Measurements from ENCODE around the gene CD1B. TPM values are rescaled to one million over a fixed set of nuclear protein-coding genes. Genes with fewer than 3 reads are reported as not detected.

CD1B gene
- total and polyA plus RNA-seq, 2 donors (not counting 3 experiments of a cell fraction or from before 2014, with no cell fraction given) = not detected

GRCh38 chr1:158289811-158290210 is 41.5 kb downstream of the CD1B start, which contains the start of gene CD1C:
TSS of gene CD1C (plus strand) at chr1:158289923. CDS start at chr1:158290065, 142 bp downstream.
- Histone ChIP-seq H3K4me2 (ENCODE audit: insufficient read depth, low read length) (no peak within 1 kb of the TSS), H3K4me1 (ENCODE audit: control insufficient read depth, extremely low read depth, insufficient read depth, low read length) (no peaks in the 10 kb centered on the region), H3K4me3 (replicated peaks in 1 of 3; ENCODE audit: insufficient read depth in 1 of 3, low read depth in 1 of 3, low read length in 3 of 3) (no peak within 1 kb of the TSS), H4K20me1 (replicated peaks; ENCODE audit: control insufficient read depth, extremely low read depth, insufficient read depth, low read length) (no peaks in the 10 kb centered on the region), H3K27me3 (ENCODE audit: control insufficient read depth in 2 of 2, insufficient read depth in 2 of 2, low read length in 2 of 2) (no peaks in the 10 kb centered on the region), H3K36me3 (ENCODE audit: control insufficient read depth in 2 of 2, extremely low read depth in 1 of 2, insufficient read depth in 2 of 2, low read length in 2 of 2) (no peaks in the 10 kb centered on the region), H3K79me2 (ENCODE audit: control insufficient read depth, insufficient read depth, low read length) (no peaks in the 10 kb centered on the region), H3K9me1 (replicated peaks; ENCODE audit: control insufficient read depth, extremely low read depth, insufficient read depth, low read length) (no peaks in the 10 kb centered on the region), H3K9me3 (replicated peaks; ENCODE audit: control insufficient read depth, insufficient read depth, low read length) (no peaks in the 10 kb centered on the region), H3K9ac (replicated peaks; ENCODE audit: extremely low read depth, insufficient read depth, low read length) (no peak within 1 kb of the TSS), H2AFZ (ENCODE audit: low read depth, low read length) (no peak within 1 kb of the TSS), H3K27ac (ENCODE audit: insufficient read depth, low read depth, low read length) (no peak within 1 kb of the TSS)
- POLR2A ChIA-PET = no interaction called here
- no peak for DNase-seq (ENCODE audit: low read depth, low spot score)
- no peak for TF ChIP-seq POLR2AphosphoS5 (IDR thresholded peaks at IDR 0.05; ENCODE audit: insufficient read depth, low read depth, low read length)
- no peak for TF ChIP-seq JUN (IDR thresholded peaks at IDR 0.05; ENCODE audit: borderline replicate concordance, insufficient read depth, insufficient read length, low read depth)
- no peak for TF ChIP-seq MYC (IDR thresholded peaks at IDR 0.05; ENCODE audit: low read depth, low read length)
- CTCF ChIA-PET = no interaction called here
- intact Hi-C loops (cut with micrococcal nuclease) (no loop called here), dilution Hi-C loops (cut with MboI; ENCODE audit: extremely low pct_ligation_motif_present, low sequenced_read_pairs) (no loop called here)
- FAIRE-seq = no peak
- no TSS peak for BruUV-seq (replicated peaks)

DNA sequence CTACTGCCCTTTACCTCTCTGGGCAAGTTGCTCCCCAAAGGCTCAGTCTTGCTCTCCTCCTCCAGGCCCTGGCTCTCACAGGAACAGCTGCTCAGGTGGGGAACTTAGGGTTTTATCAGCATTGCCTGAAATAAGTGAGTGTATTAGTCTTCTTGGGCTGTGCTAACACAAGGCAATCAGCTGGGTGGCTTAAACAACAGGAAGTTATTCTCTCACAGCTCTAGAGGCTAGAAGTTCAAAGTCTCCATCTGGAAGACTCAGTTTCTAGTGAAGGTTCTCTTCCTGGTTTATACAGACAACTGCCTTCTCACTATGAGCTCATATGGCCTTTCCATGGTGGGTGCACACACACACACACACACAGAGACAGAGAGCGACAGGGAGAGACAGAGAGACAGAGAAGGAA is 44.4 kb downstream of the CD1B start:
- no peak for DNase-seq (ENCODE audit: low read depth, low spot score)
- intact Hi-C loops (cut with micrococcal nuclease) = no loop called here
- ChIA-PET CTCF (no interaction called here), POLR2A (no interaction called here)
- Histone ChIP-seq H3K27ac (ENCODE audit: insufficient read depth, low read depth, low read length) (no peak overlapping the region), H3K4me2 (ENCODE audit: insufficient read depth, low read length) (no peak overlapping the region), H3K9ac (replicated peaks; ENCODE audit: extremely low read depth, insufficient read depth, low read length) (no peak overlapping the region), H3K36me3 (ENCODE audit: control insufficient read depth in 2 of 2, extremely low read depth in 1 of 2, insufficient read depth in 2 of 2, low read length in 2 of 2) (no peaks in the 10 kb centered on the region), H3K4me3 (replicated peaks in 1 of 3; ENCODE audit: insufficient read depth in 1 of 3, low read depth in 1 of 3, low read length in 3 of 3) (no peak overlapping the region), H3K4me1 (ENCODE audit: control insufficient read depth, extremely low read depth, insufficient read depth, low read length) (no peaks in the 10 kb centered on the region), H4K20me1 (replicated peaks; ENCODE audit: control insufficient read depth, extremely low read depth, insufficient read depth, low read length) (no peaks in the 10 kb centered on the region), H2AFZ (ENCODE audit: low read depth, low read length) (no peak overlapping the region), H3K79me2 (ENCODE audit: control insufficient read depth, insufficient read depth, low read length) (no peaks in the 10 kb centered on the region), H3K9me1 (replicated peaks; ENCODE audit: control insufficient read depth, extremely low read depth, insufficient read depth, low read length) (no peaks in the 10 kb centered on the region), H3K9me3 (replicated peaks; ENCODE audit: control insufficient read depth, insufficient read depth, low read length) (no peaks in the 10 kb centered on the region), H3K27me3 (ENCODE audit: control insufficient read depth in 2 of 2, insufficient read depth in 2 of 2, low read length in 2 of 2) (no peaks in the 10 kb centered on the region)
- no peak for FAIRE-seq
- TF ChIP-seq GATA2 (IDR thresholded peaks at IDR 0.05; ENCODE audit: insufficient read depth, insufficient read length, low read depth, low read length) = no peak
- no peak for TF ChIP-seq MYC (IDR thresholded peaks at IDR 0.05; ENCODE audit: low read depth, low read length)
- TF ChIP-seq POLR2AphosphoS5 (IDR thresholded peaks at IDR 0.05; ENCODE audit: insufficient read depth, low read depth, low read length) = no peak
- no peak for TF ChIP-seq EZH2 (IDR thresholded peaks at IDR 0.05; ENCODE audit: borderline replicate concordance, low read depth, low read length, severe bottlenecking)
- TF ChIP-seq FOS (IDR thresholded peaks at IDR 0.05; ENCODE audit: borderline replicate concordance, insufficient read depth, low read length) = no peak
- TF ChIP-seq, protein P1, sequence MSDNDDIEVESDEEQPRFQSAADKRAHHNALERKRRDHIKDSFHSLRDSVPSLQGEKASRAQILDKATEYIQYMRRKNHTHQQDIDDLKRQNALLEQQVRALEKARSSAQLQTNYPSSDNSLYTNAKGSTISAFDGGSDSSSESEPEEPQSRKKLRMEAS (IDR thresholded peaks at IDR 0.05; ENCODE audit: insufficient read depth, insufficient read length) = no peak
- TF ChIP-seq POLR2A (IDR thresholded peaks at IDR 0.05; ENCODE audit: low read depth, low read length) = no peak
- no peak for TF ChIP-seq CTCF (IDR thresholded peaks at IDR 0.05; ENCODE audit: extremely low read depth in 1 of 2, insufficient read depth in 1 of 2, low read depth in 1 of 2, low read length in 2 of 2)
- BruUV-seq (replicated peaks) = no TSS peak
- dilution Hi-C loops (cut with MboI; ENCODE audit: extremely low pct_ligation_motif_present, low sequenced_read_pairs) = no loop called here

Data from endothelial cell of umbilical vein (primary cell).